ENCODE measurements around the gene ABCA13.

Gene ABCA13

DNA sequence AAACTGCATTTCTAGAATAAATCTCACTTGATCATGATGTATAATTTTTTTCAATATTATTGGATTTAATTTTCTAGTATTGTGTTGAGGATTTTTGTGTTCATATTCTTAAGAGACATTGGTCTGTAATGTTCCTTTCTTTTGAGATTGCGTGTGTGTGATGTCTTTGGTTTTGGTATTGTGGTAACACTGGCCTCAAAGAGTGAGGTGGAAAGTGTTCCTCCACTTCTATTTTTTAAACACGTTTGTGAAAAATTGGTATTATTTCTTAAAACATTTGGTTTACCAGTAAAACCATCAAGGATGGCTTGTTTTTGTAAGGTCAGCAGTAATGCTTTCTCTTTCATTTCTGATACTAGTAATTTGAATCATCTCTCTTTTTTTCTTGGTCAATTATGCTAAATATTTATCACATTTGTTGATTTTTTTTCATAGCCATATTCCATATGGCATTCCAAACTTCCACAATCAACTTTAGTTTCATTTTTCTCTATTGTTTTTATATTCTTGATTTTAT, 462.9 kb downstream of the ABCA13 start:
- H3K9me3 Mint-ChIP-seq (ENCODE audit: low read depth) = no peaks in the 10 kb centered on the region
- no peaks in the 10 kb centered on the region for H3K4me1 Mint-ChIP-seq (ENCODE audit: low read depth)
- H3K27ac Mint-ChIP-seq = no peak overlapping the region
- no peak overlapping the region for H3K4me3 Mint-ChIP-seq
- H3K36me3 Mint-ChIP-seq = no peaks in the 10 kb centered on the region
- H3K27me3 Mint-ChIP-seq = no peaks in the 10 kb centered on the region

- no peaks in the 10 kb centered on the region for H3K4me1 Mint-ChIP-seq (ENCODE audit: low read depth)
- no peaks in the 10 kb centered on the region for H3K9me3 Mint-ChIP-seq (ENCODE audit: low read depth)
- H3K36me3 Mint-ChIP-seq = no peaks in the 10 kb centered on the region
- H3K27me3 Mint-ChIP-seq = no peaks in the 10 kb centered on the region
- no peak overlapping the region for H3K4me3 Mint-ChIP-seq
- H3K27ac Mint-ChIP-seq = no peak overlapping the region
Measured at GRCh38 chr7:48635796-48636195, 464.5 kb downstream of the ABCA13 start.

- no peaks in the 10 kb centered on the region for H3K36me3 Mint-ChIP-seq
- H3K27me3 Mint-ChIP-seq = no peaks in the 10 kb centered on the region
- H3K4me3 Mint-ChIP-seq = no peak overlapping the region
- H3K9me3 Mint-ChIP-seq (ENCODE audit: low read depth) = no peaks in the 10 kb centered on the region
- no peak overlapping the region for H3K27ac Mint-ChIP-seq
- no peaks in the 10 kb centered on the region for H3K4me1 Mint-ChIP-seq (ENCODE audit: low read depth)
Measured at GRCh38 chr7:48636391-48637015, 465.2 kb downstream of the ABCA13 start.

- no peak overlapping the region for H3K27ac Mint-ChIP-seq
- H3K27me3 Mint-ChIP-seq = no peaks in the 10 kb centered on the region
- no peak overlapping the region for H3K4me3 Mint-ChIP-seq
- no peaks in the 10 kb centered on the region for H3K36me3 Mint-ChIP-seq
- no peaks in the 10 kb centered on the region for H3K4me1 Mint-ChIP-seq (ENCODE audit: low read depth)
- no peaks in the 10 kb centered on the region for H3K9me3 Mint-ChIP-seq (ENCODE audit: low read depth)
Measured at GRCh38 chr7:48637382-48637781, 466.1 kb downstream of the ABCA13 start.

GRCh38 chr7:48638041-48638440, 466.8 kb downstream of the ABCA13 start:
- Mint-ChIP-seq H3K36me3 (no peaks in the 10 kb centered on the region), H3K27ac (no peak overlapping the region), H3K4me1 (ENCODE audit: low read depth) (no peaks in the 10 kb centered on the region), H3K9me3 (ENCODE audit: low read depth) (no peaks in the 10 kb centered on the region), H3K27me3 (no peaks in the 10 kb centered on the region), H3K4me3 (no peak overlapping the region)

DNA sequence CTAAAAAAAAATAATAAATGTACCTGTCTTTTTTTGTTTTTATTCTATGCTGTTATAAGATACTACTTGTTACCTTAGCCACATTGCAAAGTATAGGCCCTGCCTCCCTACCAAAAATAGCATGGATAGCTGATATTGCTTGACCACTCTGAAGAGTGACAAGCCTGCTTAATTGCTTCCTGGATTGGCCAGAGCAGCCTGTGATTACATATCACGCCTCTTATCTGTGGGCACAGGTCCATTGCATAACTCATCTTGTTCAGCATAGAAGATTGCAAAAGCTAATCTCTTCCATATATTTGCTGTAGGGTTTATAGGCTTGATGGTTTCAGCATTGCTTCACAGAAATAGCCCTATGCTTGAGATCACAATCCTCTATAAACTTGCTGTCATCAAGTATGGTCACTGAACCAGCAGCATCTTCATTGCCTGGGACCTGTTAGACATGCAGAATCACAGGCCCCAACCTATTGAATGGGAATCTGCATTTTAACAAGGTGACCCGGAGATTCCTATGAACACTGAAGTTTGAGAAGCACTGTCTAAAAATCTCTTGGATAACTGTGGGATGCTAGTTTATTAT, 472.3 kb downstream of the ABCA13 start:
- Mint-ChIP-seq H3K36me3 (no peaks in the 10 kb centered on the region), H3K4me3 (no peak overlapping the region), H3K4me1 (ENCODE audit: low read depth) (no peaks in the 10 kb centered on the region), H3K9me3 (ENCODE audit: low read depth) (no peaks in the 10 kb centered on the region), H3K27me3 (no peaks in the 10 kb centered on the region), H3K27ac (no peak overlapping the region)

- Mint-ChIP-seq H3K27ac (no peak overlapping the region), H3K4me1 (ENCODE audit: low read depth) (no peaks in the 10 kb centered on the region), H3K9me3 (ENCODE audit: low read depth) (no peaks in the 10 kb centered on the region), H3K36me3 (no peaks in the 10 kb centered on the region), H3K27me3 (no peaks in the 10 kb centered on the region), H3K4me3 (no peak overlapping the region)
Measured at GRCh38 chr7:48658138-48658537, 486.9 kb downstream of the ABCA13 start.

DNA sequence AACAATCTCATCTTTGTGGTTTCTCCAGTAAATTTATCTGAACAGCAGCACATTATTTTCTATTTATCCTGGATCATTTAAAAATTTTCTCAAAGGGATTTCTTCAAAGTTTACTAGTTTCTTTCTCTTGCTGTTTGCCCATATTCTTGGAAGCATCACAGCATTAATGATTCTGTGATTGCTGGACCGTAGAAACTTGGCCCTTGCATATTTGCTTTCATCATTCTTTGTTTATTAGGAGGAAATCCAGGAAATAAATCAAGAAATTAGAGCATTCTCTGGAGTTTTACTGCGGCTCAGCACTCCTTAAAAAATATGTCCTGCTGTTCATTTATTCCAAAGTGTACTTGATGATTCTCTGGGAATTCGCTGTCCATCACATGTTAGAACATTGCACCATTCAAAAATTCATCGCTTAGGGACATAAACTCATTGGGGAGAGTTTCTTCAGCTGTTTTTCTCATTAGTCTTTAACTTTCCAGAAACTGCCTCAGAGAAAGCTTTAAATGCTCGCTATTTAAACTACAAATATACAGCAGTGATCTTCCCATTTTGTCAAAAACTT, 489.1 kb downstream of the ABCA13 start:
- Mint-ChIP-seq H3K36me3 (no peaks in the 10 kb centered on the region), H3K4me3 (no peak overlapping the region), H3K27ac (no peak overlapping the region), H3K4me1 (ENCODE audit: low read depth) (no peaks in the 10 kb centered on the region), H3K27me3 (no peaks in the 10 kb centered on the region), H3K9me3 (ENCODE audit: low read depth) (no peaks in the 10 kb centered on the region)

- H3K9me3 Mint-ChIP-seq (ENCODE audit: low read depth) = no peaks in the 10 kb centered on the region
- no peaks in the 10 kb centered on the region for H3K4me1 Mint-ChIP-seq (ENCODE audit: low read depth)
- no peak overlapping the region for H3K4me3 Mint-ChIP-seq
- no peaks in the 10 kb centered on the region for H3K36me3 Mint-ChIP-seq
- H3K27me3 Mint-ChIP-seq = no peaks in the 10 kb centered on the region
- H3K27ac Mint-ChIP-seq = no peak overlapping the region
Measured at GRCh38 chr7:48664241-48664640, 493.0 kb downstream of the ABCA13 start.

DNA sequence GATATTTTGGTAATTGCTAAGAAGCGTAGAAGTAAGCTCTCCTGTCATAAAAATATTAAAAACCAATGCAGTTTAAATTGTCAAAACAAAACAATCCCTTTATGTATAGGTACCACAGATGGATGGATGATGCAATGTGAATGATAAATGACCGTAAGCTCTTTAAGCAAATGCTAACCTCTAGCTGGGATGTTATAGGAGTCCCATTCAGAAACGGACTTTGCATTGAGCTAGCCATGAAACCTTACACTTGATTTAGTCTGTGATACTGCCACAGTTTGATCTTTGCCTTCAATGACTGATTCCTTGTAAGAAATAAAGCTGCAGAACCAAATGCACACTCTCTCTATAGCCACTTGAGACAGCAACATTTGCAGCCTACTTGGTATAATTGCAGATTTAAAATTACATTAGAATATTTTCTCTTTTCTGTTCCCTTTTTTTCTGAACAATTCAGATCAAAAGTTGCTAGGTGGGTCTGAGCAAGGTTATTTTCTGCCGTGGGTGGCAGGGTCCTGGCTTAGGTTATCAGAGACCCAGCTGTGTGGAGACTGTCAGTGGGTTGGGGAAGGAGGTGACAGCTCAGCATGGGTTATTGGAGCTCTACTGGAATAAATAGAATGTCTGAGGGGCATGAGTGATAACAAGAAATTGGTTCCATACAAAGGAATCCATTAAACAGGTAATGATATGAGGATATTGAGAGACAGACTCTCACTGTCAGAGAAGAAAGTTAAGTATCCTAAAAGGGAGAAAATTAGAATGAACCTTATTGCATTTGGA, 494.3 kb downstream of the ABCA13 start:
- Mint-ChIP-seq H3K4me3 (no peak overlapping the region), H3K4me1 (ENCODE audit: low read depth) (no peaks in the 10 kb centered on the region), H3K9me3 (ENCODE audit: low read depth) (no peaks in the 10 kb centered on the region), H3K27me3 (no peaks in the 10 kb centered on the region), H3K36me3 (no peaks in the 10 kb centered on the region), H3K27ac (no peak overlapping the region)

- no peaks in the 10 kb centered on the region for H3K9me3 Mint-ChIP-seq (ENCODE audit: low read depth)
- no peak overlapping the region for H3K27ac Mint-ChIP-seq
- H3K4me3 Mint-ChIP-seq = no peak overlapping the region
- no peaks in the 10 kb centered on the region for H3K36me3 Mint-ChIP-seq
- H3K27me3 Mint-ChIP-seq = no peaks in the 10 kb centered on the region
- H3K4me1 Mint-ChIP-seq (ENCODE audit: low read depth) = no peaks in the 10 kb centered on the region
Measured at GRCh38 chr7:48667407-48667806, 496.1 kb downstream of the ABCA13 start.

- H3K9me3 Mint-ChIP-seq (ENCODE audit: low read depth) = no peaks in the 10 kb centered on the region
- no peak overlapping the region for H3K27ac Mint-ChIP-seq
- H3K4me3 Mint-ChIP-seq = no peak overlapping the region
- H3K36me3 Mint-ChIP-seq = no peaks in the 10 kb centered on the region
- no peaks in the 10 kb centered on the region for H3K27me3 Mint-ChIP-seq
- H3K4me1 Mint-ChIP-seq (ENCODE audit: low read depth) = no peaks in the 10 kb centered on the region
Measured at GRCh38 chr7:48671656-48672055, 500.4 kb downstream of the ABCA13 start.

GRCh38 chr7:48681006-48681405, 509.7 kb downstream of the ABCA13 start:
- Mint-ChIP-seq H3K27me3 (no peaks in the 10 kb centered on the region), H3K36me3 (no peaks in the 10 kb centered on the region), H3K4me3 (no peak overlapping the region), H3K4me1 (ENCODE audit: low read depth) (no peaks in the 10 kb centered on the region), H3K9me3 (ENCODE audit: low read depth) (peaks cover 7% of the 10 kb centered on the region), H3K27ac (no peak overlapping the region)

DNA sequence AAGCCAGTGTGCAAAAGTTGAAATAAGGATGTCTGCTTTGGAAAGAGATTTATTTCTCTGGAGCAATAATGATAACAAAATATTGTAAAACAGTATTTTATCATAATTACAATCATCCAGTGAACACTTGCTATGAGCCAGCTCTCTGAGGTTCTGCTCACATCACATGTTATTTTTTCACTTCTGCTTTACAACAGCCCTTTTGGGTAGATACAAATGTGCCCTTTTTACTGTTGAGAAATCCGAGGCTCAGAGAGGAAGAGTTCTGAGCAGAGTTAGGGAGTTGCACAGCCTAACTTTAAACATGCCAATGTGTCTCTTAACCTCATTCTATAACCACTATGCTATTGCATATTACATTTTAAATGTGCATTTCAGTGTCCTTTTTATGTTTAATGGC, 520.5 kb downstream of the ABCA13 start:
- Mint-ChIP-seq H3K4me3 (no peak overlapping the region), H3K27me3 (no peaks in the 10 kb centered on the region), H3K36me3 (no peaks in the 10 kb centered on the region), H3K4me1 (ENCODE audit: low read depth) (no peaks in the 10 kb centered on the region), H3K9me3 (ENCODE audit: low read depth) (no peaks in the 10 kb centered on the region), H3K27ac (no peak overlapping the region)
